ENCODE results near the gene RBMX. TPM values are rescaled to one million over a fixed set of nuclear protein-coding genes. Genes with fewer than 3 reads are reported as not detected.
A peak's percentile ranks its signal among the peaks of the same experiment; 100 is the strongest.
"Not testable (repeated sequence)": the region's sequence is repeated elsewhere in the genome, so short reads cannot be mapped to it uniquely, and the experiment has no call there.

Gene RBMX
- total RNA-seq, 1 experiment from 2014 or later: 379 TPM

DNA sequence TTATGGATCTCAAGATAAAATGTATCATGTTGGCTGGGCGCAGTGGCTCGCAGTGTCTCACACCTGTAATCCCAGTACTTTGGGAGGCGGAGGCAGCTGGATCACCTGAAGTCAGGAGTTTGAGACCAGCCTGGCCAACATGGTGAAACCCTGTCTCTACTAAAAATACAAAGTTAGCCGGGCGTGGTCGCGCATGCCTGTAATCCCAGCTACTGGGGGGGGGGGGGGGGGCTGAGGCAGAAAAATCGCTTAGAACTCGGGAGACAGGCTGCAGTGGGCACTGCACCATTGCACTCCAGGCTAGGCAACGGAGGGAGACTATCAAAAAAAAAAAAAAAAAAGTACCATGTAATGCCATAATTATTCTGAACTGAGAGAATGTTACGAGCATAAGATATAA, 2.1 kb downstream of the RBMX start:
- DNase-seq (ENCODE audit: low spot score) (no peak), ATAC-seq (no peak)
- ChIA-PET CTCF (no interaction called here), POLR2A (no interaction called here)
- peaks cover 61% of the 10 kb centered on the region for H3K36me3 Mint-ChIP-seq
- peak overlapping the region; percentile 98 for H3K4me3 Mint-ChIP-seq
- H3K27ac Mint-ChIP-seq: no peak overlapping the region
- TF ChIP-seq ZNF396 (CRISPR knock-in tag; IDR thresholded peaks at IDR 0.05; ENCODE audit: borderline replicate concordance) (no peak), JUN (CRISPR knock-in tag; IDR thresholded peaks at IDR 0.05) (no peak), JAZF1 (CRISPR knock-in tag; IDR thresholded peaks at IDR 0.05) (no peak), ZNF416 (CRISPR knock-in tag; IDR thresholded peaks at IDR 0.05) (no peak), CREB1 (CRISPR knock-in tag; IDR thresholded peaks at IDR 0.05) (no peak), ATF1 (CRISPR knock-in tag; IDR thresholded peaks at IDR 0.05) (no peak), ETV6 (CRISPR knock-in tag; IDR thresholded peaks at IDR 0.05) (no peak), TEAD4 (CRISPR knock-in tag; IDR thresholded peaks at IDR 0.05) (no peak), MXD4 (CRISPR knock-in tag; IDR thresholded peaks at IDR 0.05; ENCODE audit: borderline replicate concordance) (no peak)
- TF ChIP-seq, protein P1, sequence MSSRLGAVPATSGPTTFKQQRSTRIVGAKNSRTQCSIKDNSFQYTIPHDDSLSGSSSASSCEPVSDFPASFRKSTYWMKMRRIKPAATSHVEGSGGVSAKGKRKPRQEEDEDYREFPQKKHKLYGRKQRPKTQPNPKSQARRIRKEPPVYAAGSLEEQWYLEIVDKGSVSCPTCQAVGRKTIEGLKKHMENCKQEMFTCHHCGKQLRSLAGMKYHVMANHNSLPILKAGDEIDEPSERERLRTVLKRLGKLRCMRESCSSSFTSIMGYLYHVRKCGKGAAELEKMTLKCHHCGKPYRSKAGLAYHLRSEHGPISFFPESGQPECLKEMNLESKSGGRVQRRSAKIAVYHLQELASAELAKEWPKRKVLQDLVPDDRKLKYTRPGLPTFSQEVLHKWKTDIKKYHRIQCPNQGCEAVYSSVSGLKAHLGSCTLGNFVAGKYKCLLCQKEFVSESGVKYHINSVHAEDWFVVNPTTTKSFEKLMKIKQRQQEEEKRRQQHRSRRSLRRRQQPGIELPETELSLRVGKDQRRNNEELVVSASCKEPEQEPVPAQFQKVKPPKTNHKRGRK (CRISPR knock-in tag; IDR thresholded peaks at IDR 0.05; ENCODE audit: borderline replicate concordance): no peak
- TF ChIP-seq, protein P2, sequence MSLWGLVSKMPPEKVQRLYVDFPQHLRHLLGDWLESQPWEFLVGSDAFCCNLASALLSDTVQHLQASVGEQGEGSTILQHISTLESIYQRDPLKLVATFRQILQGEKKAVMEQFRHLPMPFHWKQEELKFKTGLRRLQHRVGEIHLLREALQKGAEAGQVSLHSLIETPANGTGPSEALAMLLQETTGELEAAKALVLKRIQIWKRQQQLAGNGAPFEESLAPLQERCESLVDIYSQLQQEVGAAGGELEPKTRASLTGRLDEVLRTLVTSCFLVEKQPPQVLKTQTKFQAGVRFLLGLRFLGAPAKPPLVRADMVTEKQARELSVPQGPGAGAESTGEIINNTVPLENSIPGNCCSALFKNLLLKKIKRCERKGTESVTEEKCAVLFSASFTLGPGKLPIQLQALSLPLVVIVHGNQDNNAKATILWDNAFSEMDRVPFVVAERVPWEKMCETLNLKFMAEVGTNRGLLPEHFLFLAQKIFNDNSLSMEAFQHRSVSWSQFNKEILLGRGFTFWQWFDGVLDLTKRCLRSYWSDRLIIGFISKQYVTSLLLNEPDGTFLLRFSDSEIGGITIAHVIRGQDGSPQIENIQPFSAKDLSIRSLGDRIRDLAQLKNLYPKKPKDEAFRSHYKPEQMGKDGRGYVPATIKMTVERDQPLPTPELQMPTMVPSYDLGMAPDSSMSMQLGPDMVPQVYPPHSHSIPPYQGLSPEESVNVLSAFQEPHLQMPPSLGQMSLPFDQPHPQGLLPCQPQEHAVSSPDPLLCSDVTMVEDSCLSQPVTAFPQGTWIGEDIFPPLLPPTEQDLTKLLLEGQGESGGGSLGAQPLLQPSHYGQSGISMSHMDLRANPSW (CRISPR knock-in tag; conservative IDR thresholded peaks at IDR 0.05; ENCODE audit: low read depth): no peak
- TF ChIP-seq, protein P3, sequence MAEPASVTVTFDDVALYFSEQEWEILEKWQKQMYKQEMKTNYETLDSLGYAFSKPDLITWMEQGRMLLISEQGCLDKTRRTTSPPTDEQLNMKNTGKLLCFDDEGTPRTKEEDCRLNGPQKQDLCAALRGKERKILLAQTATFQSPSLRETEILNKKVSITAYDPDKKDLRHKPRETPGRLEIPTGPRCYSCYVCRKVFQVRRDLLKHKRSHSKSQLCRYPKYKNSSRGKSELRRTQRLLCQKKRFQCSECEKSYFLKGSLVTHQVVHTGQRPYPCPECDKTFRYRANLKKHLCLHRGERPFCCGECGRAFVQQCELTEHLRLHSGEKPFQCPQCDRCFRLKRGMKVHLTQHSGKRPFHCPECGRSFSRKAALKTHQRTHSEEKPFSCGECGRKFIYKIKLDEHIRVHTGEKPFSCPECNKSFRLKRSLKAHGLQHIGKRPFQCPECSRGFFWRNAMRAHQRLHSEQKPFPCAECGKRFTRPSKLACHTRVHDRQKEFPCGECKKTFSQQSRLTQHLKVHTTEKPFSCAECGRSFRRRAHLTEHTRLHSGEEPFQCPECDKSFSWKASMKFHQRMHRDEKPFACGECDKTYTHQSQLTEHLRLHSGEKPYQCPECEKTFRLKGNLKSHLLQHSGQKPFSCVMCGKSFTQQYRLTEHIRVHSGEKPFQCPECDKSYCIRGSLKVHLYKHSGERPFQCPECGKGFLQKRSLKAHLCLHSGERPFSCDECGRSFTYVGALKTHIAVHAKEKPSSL (CRISPR knock-in tag; conservative IDR thresholded peaks at IDR 0.05): no peak
- TF ChIP-seq, protein P4, sequence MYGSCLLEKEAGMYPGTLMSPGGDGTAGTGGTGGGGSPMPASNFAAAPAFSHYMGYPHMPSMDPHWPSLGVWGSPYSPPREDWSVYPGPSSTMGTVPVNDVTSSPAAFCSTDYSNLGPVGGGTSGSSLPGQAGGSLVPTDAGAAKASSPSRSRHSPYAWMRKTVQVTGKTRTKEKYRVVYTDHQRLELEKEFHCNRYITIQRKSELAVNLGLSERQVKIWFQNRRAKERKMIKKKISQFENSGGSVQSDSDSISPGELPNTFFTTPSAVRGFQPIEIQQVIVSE (CRISPR knock-in tag; IDR thresholded peaks at IDR 0.05; ENCODE audit: borderline replicate concordance): no peak
- TF ChIP-seq, protein P5, sequence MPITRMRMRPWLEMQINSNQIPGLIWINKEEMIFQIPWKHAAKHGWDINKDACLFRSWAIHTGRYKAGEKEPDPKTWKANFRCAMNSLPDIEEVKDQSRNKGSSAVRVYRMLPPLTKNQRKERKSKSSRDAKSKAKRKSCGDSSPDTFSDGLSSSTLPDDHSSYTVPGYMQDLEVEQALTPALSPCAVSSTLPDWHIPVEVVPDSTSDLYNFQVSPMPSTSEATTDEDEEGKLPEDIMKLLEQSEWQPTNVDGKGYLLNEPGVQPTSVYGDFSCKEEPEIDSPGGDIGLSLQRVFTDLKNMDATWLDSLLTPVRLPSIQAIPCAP (CRISPR knock-in tag; IDR thresholded peaks at IDR 0.05): no peak
- TF ChIP-seq, protein P6, sequence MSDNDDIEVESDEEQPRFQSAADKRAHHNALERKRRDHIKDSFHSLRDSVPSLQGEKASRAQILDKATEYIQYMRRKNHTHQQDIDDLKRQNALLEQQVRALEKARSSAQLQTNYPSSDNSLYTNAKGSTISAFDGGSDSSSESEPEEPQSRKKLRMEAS (CRISPR knock-in tag; IDR thresholded peaks at IDR 0.05): no peak
- H3K27me3 Mint-ChIP-seq (ENCODE audit: low read depth): no peaks in the 10 kb centered on the region
- H3K4me1 Mint-ChIP-seq: peaks cover 20% of the 10 kb centered on the region
- no peaks in the 10 kb centered on the region for H3K9me3 Mint-ChIP-seq

DNA sequence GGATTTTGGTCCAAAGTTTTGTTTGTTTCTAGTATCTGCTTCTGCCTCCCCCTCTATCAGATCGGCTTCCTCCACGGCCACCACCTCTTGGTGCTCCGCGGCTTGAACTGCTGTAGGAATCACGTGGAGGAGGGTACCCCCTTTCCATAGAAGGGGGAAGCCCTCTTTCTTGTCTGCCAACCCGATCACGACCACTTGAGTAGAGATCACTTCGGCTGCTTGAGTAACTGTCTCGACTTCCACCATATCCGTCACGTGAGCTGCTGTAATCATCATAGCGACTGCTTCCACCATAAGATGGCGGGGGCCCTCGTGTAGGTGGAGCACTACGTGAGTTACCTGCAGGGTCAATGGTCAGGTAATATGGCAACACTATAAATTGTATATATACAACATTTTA, 6.4 kb downstream of the RBMX start:
- peaks cover 80% of the 10 kb centered on the region for H3K36me3 Mint-ChIP-seq
- peaks cover 17% of the 10 kb centered on the region for H3K4me1 Mint-ChIP-seq
- DNase-seq (ENCODE audit: low spot score); CTCF ChIA-PET; POLR2A ChIA-PET; ATAC-seq; H3K9me3 Mint-ChIP-seq; H3K27me3 Mint-ChIP-seq (ENCODE audit: low read depth); H3K4me3 Mint-ChIP-seq: not testable (repeated sequence)
- peak overlapping the region; percentile 72 for H3K27ac Mint-ChIP-seq
- TF ChIP-seq, protein P7, sequence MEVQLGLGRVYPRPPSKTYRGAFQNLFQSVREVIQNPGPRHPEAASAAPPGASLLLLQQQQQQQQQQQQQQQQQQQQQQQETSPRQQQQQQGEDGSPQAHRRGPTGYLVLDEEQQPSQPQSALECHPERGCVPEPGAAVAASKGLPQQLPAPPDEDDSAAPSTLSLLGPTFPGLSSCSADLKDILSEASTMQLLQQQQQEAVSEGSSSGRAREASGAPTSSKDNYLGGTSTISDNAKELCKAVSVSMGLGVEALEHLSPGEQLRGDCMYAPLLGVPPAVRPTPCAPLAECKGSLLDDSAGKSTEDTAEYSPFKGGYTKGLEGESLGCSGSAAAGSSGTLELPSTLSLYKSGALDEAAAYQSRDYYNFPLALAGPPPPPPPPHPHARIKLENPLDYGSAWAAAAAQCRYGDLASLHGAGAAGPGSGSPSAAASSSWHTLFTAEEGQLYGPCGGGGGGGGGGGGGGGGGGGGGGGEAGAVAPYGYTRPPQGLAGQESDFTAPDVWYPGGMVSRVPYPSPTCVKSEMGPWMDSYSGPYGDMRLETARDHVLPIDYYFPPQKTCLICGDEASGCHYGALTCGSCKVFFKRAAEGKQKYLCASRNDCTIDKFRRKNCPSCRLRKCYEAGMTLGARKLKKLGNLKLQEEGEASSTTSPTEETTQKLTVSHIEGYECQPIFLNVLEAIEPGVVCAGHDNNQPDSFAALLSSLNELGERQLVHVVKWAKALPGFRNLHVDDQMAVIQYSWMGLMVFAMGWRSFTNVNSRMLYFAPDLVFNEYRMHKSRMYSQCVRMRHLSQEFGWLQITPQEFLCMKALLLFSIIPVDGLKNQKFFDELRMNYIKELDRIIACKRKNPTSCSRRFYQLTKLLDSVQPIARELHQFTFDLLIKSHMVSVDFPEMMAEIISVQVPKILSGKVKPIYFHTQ (CRISPR knock-in tag; IDR thresholded peaks at IDR 0.05): peak; percentile 27; the same call in 1 of the 2 replicates

DNA sequence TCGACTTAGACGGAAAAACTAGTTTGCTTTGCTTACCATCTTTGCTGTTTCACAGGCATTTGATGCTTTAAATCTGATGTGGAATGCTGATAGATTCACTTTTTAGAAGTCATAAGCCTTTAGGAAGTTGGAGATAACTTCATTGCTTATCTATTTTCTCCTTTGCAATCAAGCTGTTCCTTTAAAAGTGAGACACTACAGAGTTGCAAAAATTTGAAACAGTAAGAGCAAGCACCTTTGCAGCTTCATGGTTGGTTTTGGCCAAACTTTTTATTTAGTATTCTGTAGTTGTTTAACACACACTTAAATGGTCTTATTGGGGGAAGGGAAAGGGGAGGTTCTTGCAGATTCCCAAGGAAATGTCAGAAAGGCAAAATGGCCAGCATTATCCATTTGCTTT, 7.3 kb downstream of the RBMX start:
- POLR2A ChIA-PET; ATAC-seq; CTCF ChIA-PET; H3K27ac Mint-ChIP-seq; DNase-seq (ENCODE audit: low spot score); H3K27me3 Mint-ChIP-seq (ENCODE audit: low read depth); H3K9me3 Mint-ChIP-seq; H3K4me3 Mint-ChIP-seq: not testable (repeated sequence)
- peaks cover 81% of the 10 kb centered on the region for H3K36me3 Mint-ChIP-seq
- H3K4me1 Mint-ChIP-seq: peaks cover 15% of the 10 kb centered on the region
